H1 (cell line): Measurements from ENCODE around the gene CNDP2. TPM values are rescaled to one million over a fixed set of nuclear protein-coding genes. Genes with fewer than 3 reads are reported as not detected.
"Not testable (repeated sequence)": the region's sequence is repeated elsewhere in the genome, so short reads cannot be mapped to it uniquely, and the experiment has no call there.

Source experiments
- CTCF ChIA-PET: fragments of 300-600 bp; sonication (Branson Sonifier 250); formaldehyde crosslinking; loops from one replicate; lab custom pipeline; 2021; ENCODE audit not compliant: partially characterized antibody; lab: Charles Lee
- POLR2A ChIA-PET: fragments of 300-600 bp; sonication (Branson Sonifier 250); formaldehyde crosslinking; loops from one replicate; lab custom pipeline; 2021; ENCODE audit warnings: inconsistent platforms; ENCODE audit not compliant: partially characterized antibody; lab: Charles Lee
- DNase-seq, 2 experiments: peaks; one replicate each; pipeline versions ENCODE4 v3.0.0 to v3.0.0-alpha.2; 2010 to 2022; ENCODE audit warnings: low spot score in 2 of 2, low read depth in 1 of 2, mixed read lengths in 1 of 2
- FAIRE-seq: peaks from 2 replicates; lab custom pipeline; 2011; peaks lifted over from hg19 to GRCh38; lab: Jason Lieb, UNC
- H2AFZ ChIP-seq: 2 replicates; pipeline ENCODE4 v1.8.1; 2012; ENCODE audit warnings: low read length, inconsistent platforms
- H2AK5ac ChIP-seq: 2 replicates; pipeline ENCODE4 v1.6.1; 2013; ENCODE audit warnings: low read depth, low read length
- H2BK120ac ChIP-seq: replicated peaks from 2 replicates; pipeline ENCODE3; 2013; ENCODE audit warnings: low read depth, low read length, inconsistent platforms
- H2BK12ac ChIP-seq: 2 replicates; pipeline ENCODE4 v1.6.1; 2013; ENCODE audit warnings: low read depth, low read length
- H2BK15ac ChIP-seq: 2 replicates; pipeline ENCODE4 v1.6.1; 2013; ENCODE audit warnings: low read length
- H2BK20ac ChIP-seq: 2 replicates; pipeline ENCODE4 v1.6.1; 2013; ENCODE audit warnings: low read length
- H2BK5ac ChIP-seq: 2 replicates; pipeline ENCODE4 v1.6.1; 2013; ENCODE audit warnings: low read depth, low read length
- H3K14ac ChIP-seq: 2 replicates; pipeline ENCODE4 v1.6.1; 2013; ENCODE audit warnings: inconsistent platforms; ENCODE audit not compliant: insufficient read length
- H3K18ac ChIP-seq: 2 replicates; pipeline ENCODE4 v1.6.1; 2013; ENCODE audit warnings: low read length; ENCODE audit errors: extremely low read depth
- H3K23ac ChIP-seq: 2 replicates; pipeline ENCODE4 v1.6.1; 2013; ENCODE audit warnings: inconsistent platforms; ENCODE audit not compliant: insufficient read length
- H3K23me2 ChIP-seq: 2 replicates; pipeline ENCODE4 v1.6.1; 2013; ENCODE audit warnings: low read depth, low read length
- H3K27ac ChIP-seq: 2 replicates; pipeline ENCODE4 v1.6.1; 2011; ENCODE audit warnings: low read depth, low read length, inconsistent platforms
- H3K27me3 ChIP-seq, 4 experiments: replicated peaks in 1 of 4; 1 replicate in 1 of 4; 2 replicates in 3 of 4; pipeline versions ENCODE4 v1.6.1 to v1.8.1; 2011 to 2013; ENCODE audit warnings: low read length in 3 of 4, mild to moderate bottlenecking in 3 of 4, inconsistent platforms in 2 of 4, mixed read lengths in 2 of 4, moderate library complexity in 1 of 4; ENCODE audit not compliant: control insufficient read depth in 3 of 4, insufficient read depth in 3 of 4; ENCODE audit errors: extremely low read depth in 1 of 4
- H3K36me3 ChIP-seq, 4 experiments: 2 replicates each; pipeline versions ENCODE4 v1.6.1 to v1.8.1; 2011 to 2013; ENCODE audit warnings: mild to moderate bottlenecking in 4 of 4, low read length in 3 of 4, moderate library complexity in 2 of 4, control low read depth in 1 of 4, inconsistent platforms in 1 of 4; ENCODE audit not compliant: insufficient read depth in 4 of 4, control insufficient read depth in 2 of 4
- H3K4ac ChIP-seq: replicated peaks from 2 replicates; pipeline ENCODE3; 2013; ENCODE audit warnings: low read length, low read depth, mixed read lengths, inconsistent platforms; ENCODE audit not compliant: insufficient read length
- H3K4me1 ChIP-seq, 4 experiments: replicated peaks in 1 of 4; 1 replicate in 1 of 4; 2 replicates in 3 of 4; pipeline versions ENCODE4 v1.6.1 to v1.8.1; 2011 to 2013; ENCODE audit warnings: low read length in 3 of 4, inconsistent platforms in 2 of 4, mixed read lengths in 1 of 4; ENCODE audit not compliant: insufficient read depth in 4 of 4, control insufficient read depth in 3 of 4
- H3K4me2 ChIP-seq, 2 experiments: 2 replicates each; pipeline versions ENCODE4 v1.6.1 to v1.8.1; 2011 to 2013; ENCODE audit warnings: low read depth in 2 of 2, low read length in 2 of 2, control low read depth in 1 of 2, inconsistent platforms in 1 of 2, mild to moderate bottlenecking in 1 of 2; ENCODE audit not compliant: insufficient read depth in 1 of 2
- H3K4me3 ChIP-seq, 4 experiments: fragments of 200-600, 300-600 bp in 1 of 4; sonication (generic), shearing (Covaris generic), sonication (Bioruptor Twin) in 1 of 4; 2 replicates each; pipeline versions ENCODE4 v1.5.1 to v1.8.1; 2011 to 2016; ENCODE audit warnings: low read length in 4 of 4, low read depth in 3 of 4, control low read depth in 2 of 4, inconsistent platforms in 2 of 4, mild to moderate bottlenecking in 2 of 4, mixed read lengths in 1 of 4, moderate library complexity in 1 of 4; ENCODE audit not compliant: insufficient read depth in 2 of 4; ENCODE audit errors: extremely low read depth in 1 of 4
- H3K56ac ChIP-seq: replicated peaks from 2 replicates; pipeline ENCODE3; 2013; ENCODE audit warnings: low read depth, mild to moderate bottlenecking, mixed read lengths, low read length, inconsistent platforms; ENCODE audit not compliant: insufficient read length
- H3K79me1 ChIP-seq: 2 replicates; pipeline ENCODE4 v1.6.1; 2013; ENCODE audit warnings: low read depth, low read length, control low read depth
- H3K79me2 ChIP-seq, 2 experiments: 2 replicates each; pipeline versions ENCODE4 v1.6.1 to v1.8.1; 2012 to 2013; ENCODE audit warnings: low read length in 2 of 2, mild to moderate bottlenecking in 2 of 2, inconsistent platforms in 1 of 2; ENCODE audit not compliant: insufficient read depth in 2 of 2, control insufficient read depth in 1 of 2
- H3K9ac ChIP-seq, 4 experiments: replicated peaks in 1 of 4; 1 replicate in 1 of 4; 2 replicates in 3 of 4; pipeline versions ENCODE4 v1.6.1 to v1.8.1; 2011 to 2013; ENCODE audit warnings: low read depth in 3 of 4, low read length in 3 of 4, control low read depth in 2 of 4, mild to moderate bottlenecking in 2 of 4, moderate library complexity in 2 of 4, inconsistent platforms in 1 of 4; ENCODE audit errors: extremely low read depth in 1 of 4
- H3K9me3 ChIP-seq, 2 experiments: 2 replicates each; pipeline versions ENCODE4 v1.6.1 to v1.8.1; 2012 to 2013; ENCODE audit warnings: mild to moderate bottlenecking in 2 of 2, moderate library complexity in 2 of 2, control low read depth in 1 of 2, inconsistent platforms in 1 of 2, low read depth in 1 of 2, low read length in 1 of 2, mixed read lengths in 1 of 2; ENCODE audit not compliant: insufficient read depth in 2 of 2
- H4K20me1 ChIP-seq, 2 experiments: replicated peaks in 1 of 2; 2 replicates each; pipeline versions ENCODE3 to v1.8.1; 2011 to 2013; ENCODE audit warnings: inconsistent platforms in 2 of 2, low read length in 2 of 2, mild to moderate bottlenecking in 1 of 2; ENCODE audit not compliant: insufficient read depth in 2 of 2, control insufficient read depth in 1 of 2
- H4K5ac ChIP-seq: 2 replicates; pipeline ENCODE4 v1.6.1; 2013; ENCODE audit warnings: low read length, low read depth, mixed read lengths, inconsistent platforms; ENCODE audit not compliant: insufficient read length
- H4K8ac ChIP-seq: 2 replicates; pipeline ENCODE4 v1.8.0; 2013; ENCODE audit warnings: mild to moderate bottlenecking, moderate library complexity, low read length, inconsistent platforms; ENCODE audit not compliant: insufficient read depth; ENCODE audit errors: extremely low read depth
- H4K91ac ChIP-seq: replicated peaks from 2 replicates; pipeline ENCODE3; 2013; ENCODE audit warnings: low read length, mixed read lengths, inconsistent platforms; ENCODE audit not compliant: insufficient read length
- WGBS, 2 experiments: shearing (Covaris generic) in 1 of 2; methylation state at CpG; one replicate each; pipeline versions ENCODE4 v1.1.6 to v1.1.7; 2013 to 2015; ENCODE audit warnings: low lambda C conversion rate in 2 of 2, mixed read lengths in 2 of 2, inconsistent platforms in 1 of 2, low coverage in 1 of 2, missing lambda C conversion rate in 1 of 2; ENCODE audit not compliant: insufficient replicate concordance in 2 of 2, insufficient coverage in 1 of 2, insufficient read length in 1 of 2; ENCODE audit errors: extremely low coverage in 1 of 2, missing lambda C conversion rate in 1 of 2; 5-methylcytosine and 5-hydroxymethylcytosine counted together
- polyA plus RNA-seq, 7 experiments: library from polyadenylated mRNA; depleted of rRNA in 3 of 7; stranded (reverse) in 5 of 7; unstranded in 2 of 7; fragments of >200 nt in 5 of 7; fragments of 200-250 nt in 2 of 7; gene quantifications; 1 replicate in 5 of 7; 2 replicates in 1 of 7; 4 replicates in 1 of 7; pipeline versions ENCODE4 v1.2.1 to v1.2.3, GENCODE V29; 2011 to 2013; ENCODE audit warnings: missing spikeins in 2 of 7, mixed read lengths in 2 of 7
- total RNA-seq: library from RNA; stranded (reverse); fragmentation: NEBNext Ultra II Directional; extraction: Animal tissue kit (Norgen Biotek cat#: 25700); gene quantifications from 2 replicates; pipeline ENCODE4 v1.2.1, GENCODE V29; 2021

The CNDP2 gene
- total and polyA plus RNA-seq, 2 of the 8 experiments (the other 6 are each of a cell fraction or from before 2014, with no cell fraction given): 71.8 to 243 TPM

- H3K23ac ChIP-seq, H3K23me2 ChIP-seq, H4K91ac ChIP-seq, H3K9ac ChIP-seq, H4K8ac ChIP-seq, H3K4me2 ChIP-seq, H2AFZ ChIP-seq, DNase-seq, H3K4me3 ChIP-seq, H3K56ac ChIP-seq, H3K9me3 ChIP-seq, H2BK20ac ChIP-seq, FAIRE-seq, H3K27me3 ChIP-seq, H3K4ac ChIP-seq, H2BK5ac ChIP-seq, H3K27ac ChIP-seq, H4K5ac ChIP-seq, H2BK12ac ChIP-seq, H2BK120ac ChIP-seq, H3K14ac ChIP-seq, H3K18ac ChIP-seq, H2BK15ac ChIP-seq, H2AK5ac ChIP-seq, POLR2A ChIA-PET: not testable (repeated sequence)
- 93% methylated on average over 8 of the region's 8 CpGs; no CpG with 5 or more reads in 1 of the 2 experiments for WGBS, 2 experiments
- peaks cover 18 to 45% (median 33%) of the 10 kb centered on the region in 4 experiments for H3K36me3 ChIP-seq
- CTCF ChIA-PET: interaction anchor here (0.6 kb wide), 1 partner anchor 117 kb away, joined by 3 read pairs; no protein-coding TSS in a partner anchor
- H3K79me1 ChIP-seq: peaks cover 11% of the 10 kb centered on the region
- H3K4me1 ChIP-seq: peaks cover 3 to 16% (median 7%) of the 10 kb centered on the region in 4 experiments; a peak in 5 of 7 replicates
- H4K20me1 ChIP-seq: peaks cover 5 to 11% of the 10 kb centered on the region in 2 experiments
- peaks cover 19 to 36% of the 10 kb centered on the region in 2 experiments for H3K79me2 ChIP-seq
Measured at GRCh38 chr18:74500774-74501173, 4.6 kb downstream of the CNDP2 start.
